ENCODE results near the gene DNASE1L1. TPM values are rescaled to one million over a fixed set of nuclear protein-coding genes. Genes with fewer than 3 reads are reported as not detected.

The DNASE1L1 gene
- total and polyA plus RNA-seq, 7 donors: 42.2 to 149 (median 75.1) TPM

GRCh38 chrX:154358011-154358410, 51.0 kb downstream of the DNASE1L1 start:
- WGBS, 3 donors: 88 to 93% (median 89%) methylated on average over 7 to 11 of the region's 11 CpGs
- Histone ChIP-seq H3K4me3 (no peak overlapping the region), H3K27ac (no peak overlapping the region), H3K36me3 (ENCODE audit: insufficient read depth in 1 of 2, low read depth in 1 of 2) (peaks cover 0 to 67% of the 10 kb centered on the region in 2 donors), H3K9me3 (no peaks in the 10 kb centered on the region), H3K27me3 (ENCODE audit: insufficient read depth in 3 of 3, low read length in 2 of 3) (no peaks in the 10 kb centered on the region), H3K4me1 (no peaks in the 10 kb centered on the region)
- ATAC-seq (no peak), DNase-seq (no peak)
- intact Hi-C loops (cut with DNase I): no loop called here
- TF ChIP-seq, protein P1, sequence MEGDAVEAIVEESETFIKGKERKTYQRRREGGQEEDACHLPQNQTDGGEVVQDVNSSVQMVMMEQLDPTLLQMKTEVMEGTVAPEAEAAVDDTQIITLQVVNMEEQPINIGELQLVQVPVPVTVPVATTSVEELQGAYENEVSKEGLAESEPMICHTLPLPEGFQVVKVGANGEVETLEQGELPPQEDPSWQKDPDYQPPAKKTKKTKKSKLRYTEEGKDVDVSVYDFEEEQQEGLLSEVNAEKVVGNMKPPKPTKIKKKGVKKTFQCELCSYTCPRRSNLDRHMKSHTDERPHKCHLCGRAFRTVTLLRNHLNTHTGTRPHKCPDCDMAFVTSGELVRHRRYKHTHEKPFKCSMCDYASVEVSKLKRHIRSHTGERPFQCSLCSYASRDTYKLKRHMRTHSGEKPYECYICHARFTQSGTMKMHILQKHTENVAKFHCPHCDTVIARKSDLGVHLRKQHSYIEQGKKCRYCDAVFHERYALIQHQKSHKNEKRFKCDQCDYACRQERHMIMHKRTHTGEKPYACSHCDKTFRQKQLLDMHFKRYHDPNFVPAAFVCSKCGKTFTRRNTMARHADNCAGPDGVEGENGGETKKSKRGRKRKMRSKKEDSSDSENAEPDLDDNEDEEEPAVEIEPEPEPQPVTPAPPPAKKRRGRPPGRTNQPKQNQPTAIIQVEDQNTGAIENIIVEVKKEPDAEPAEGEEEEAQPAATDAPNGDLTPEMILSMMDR (IDR thresholded peaks at IDR 0.05): no peak

- ATAC-seq (no peak), DNase-seq (no peak)
- Histone ChIP-seq H3K27me3 (ENCODE audit: insufficient read depth in 3 of 3, low read length in 2 of 3) (no peaks in the 10 kb centered on the region), H3K36me3 (ENCODE audit: insufficient read depth in 1 of 2, low read depth in 1 of 2) (peaks cover 0 to 66% of the 10 kb centered on the region in 2 donors), H3K27ac (no peak overlapping the region), H3K4me1 (no peaks in the 10 kb centered on the region), H3K4me3 (no peak overlapping the region), H3K9me3 (no peaks in the 10 kb centered on the region)
- 90 to 100% (median 93%) methylated on average over 4 to 27 of the region's 27 CpGs for WGBS, 3 donors
- TF ChIP-seq, protein P1 (IDR thresholded peaks at IDR 0.05): no peak
- intact Hi-C loops (cut with DNase I): no loop called here
These were observed 51.8 kb downstream of the DNASE1L1 start for GRCh38 chrX:154357205-154357604.

- DNase-seq (no peak), ATAC-seq (no peak)
- no peaks in the 10 kb centered on the region for H3K27me3 ChIP-seq (ENCODE audit: insufficient read depth in 3 of 3, low read length in 2 of 3)
- no peak overlapping the region for H3K27ac ChIP-seq
- H3K9me3 ChIP-seq: no peaks in the 10 kb centered on the region
- no peaks in the 10 kb centered on the region for H3K4me1 ChIP-seq
- peaks cover 0 to 62% of the 10 kb centered on the region in 2 donors for H3K36me3 ChIP-seq (ENCODE audit: insufficient read depth in 1 of 2, low read depth in 1 of 2)
- intact Hi-C loops (cut with DNase I): no loop called here
- TF ChIP-seq, protein P1 (IDR thresholded peaks at IDR 0.05): no peak
- no peak overlapping the region for H3K4me3 ChIP-seq
- WGBS, 3 donors: 79 to 89% (median 83%) methylated on average over 7 to 13 of the region's 13 CpGs
These were observed 52.5 kb downstream of the DNASE1L1 start for GRCh38 chrX:154356596-154356995.

- intact Hi-C loops (cut with DNase I): no loop called here
- no peak overlapping the region for H3K27ac ChIP-seq
- no peaks in the 10 kb centered on the region for H3K27me3 ChIP-seq (ENCODE audit: insufficient read depth in 3 of 3, low read length in 2 of 3)
- ATAC-seq: no peak
- H3K4me1 ChIP-seq: no peaks in the 10 kb centered on the region
- H3K36me3 ChIP-seq (ENCODE audit: insufficient read depth in 1 of 2, low read depth in 1 of 2): peaks cover 0 to 61% of the 10 kb centered on the region in 2 donors
- TF ChIP-seq, protein P1 (IDR thresholded peaks at IDR 0.05): no peak
- no peak overlapping the region for H3K4me3 ChIP-seq
- no peak for DNase-seq
- H3K9me3 ChIP-seq: no peaks in the 10 kb centered on the region
- 70 to 94% (median 90%) methylated on average over 2 to 12 of the region's 12 CpGs for WGBS, 3 donors
These were observed 53.3 kb downstream of the DNASE1L1 start for GRCh38 chrX:154355776-154356140.

DNA sequence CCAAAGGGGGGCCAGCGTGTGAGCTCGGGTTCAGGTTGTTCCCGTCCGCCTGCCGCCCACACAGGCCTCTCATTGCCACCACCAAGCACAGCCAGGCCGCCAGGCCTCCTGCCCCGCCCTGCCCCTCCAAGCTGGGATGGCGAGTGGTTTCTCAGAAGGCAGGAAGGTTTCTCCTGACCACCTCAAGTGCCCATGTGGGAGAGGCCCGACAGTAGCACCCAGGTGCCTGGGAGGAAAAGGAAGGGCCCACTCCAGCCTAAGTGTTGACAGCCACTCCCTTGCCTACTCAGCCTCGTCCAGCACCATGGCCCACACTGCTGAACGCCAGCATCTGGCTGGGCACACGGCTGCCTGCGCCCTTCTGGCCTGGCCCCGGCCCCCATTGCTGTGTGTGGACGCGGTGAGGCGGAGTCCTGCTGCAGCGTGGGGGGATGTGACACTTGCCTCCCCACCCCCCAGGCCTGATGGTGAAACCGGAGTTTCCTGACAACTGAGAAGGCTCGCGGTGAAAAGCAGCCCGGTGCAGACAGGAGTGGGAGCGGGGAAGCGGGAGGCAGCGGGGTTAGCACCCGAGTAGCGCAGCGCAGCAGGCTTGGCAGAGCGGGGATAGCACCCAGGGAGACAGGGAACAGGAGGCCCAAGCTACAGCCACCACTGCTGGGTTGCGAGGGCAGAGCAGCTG, 53.8 kb downstream of the DNASE1L1 start:
- Histone ChIP-seq H3K4me1 (no peaks in the 10 kb centered on the region), H3K4me3 (no peak overlapping the region), H3K27me3 (ENCODE audit: insufficient read depth in 3 of 3, low read length in 2 of 3) (no peaks in the 10 kb centered on the region), H3K9me3 (no peaks in the 10 kb centered on the region), H3K36me3 (ENCODE audit: insufficient read depth in 1 of 2, low read depth in 1 of 2) (peaks cover 0 to 58% of the 10 kb centered on the region in 2 donors), H3K27ac (no peak overlapping the region)
- no peak for ATAC-seq
- TF ChIP-seq, protein P1 (IDR thresholded peaks at IDR 0.05): no peak
- 82 to 90% (median 89%) methylated on average over 12 to 30 of the region's 30 CpGs for WGBS, 3 donors
- intact Hi-C loops (cut with DNase I): no loop called here
- DNase-seq: no peak

Data from psoas muscle (tissue), 8 donors.